Large intestine (tissue), 3 donors: ENCODE measurements around the gene NR5A2. TPM values are rescaled to one million over a fixed set of nuclear protein-coding genes. Genes with fewer than 3 reads are reported as not detected.
A peak's percentile ranks its signal among the peaks of the same experiment; 100 is the strongest.

Source experiments
- DNase-seq, 2 donors: peaks; one replicate each; pipeline versions ENCODE4 v3.0.0 to v3.0.0-alpha.2; 2013
- H3K27ac ChIP-seq: one replicate; pipeline ENCODE4 v1.5.1; 2013; ENCODE audit warnings: low read length
- H3K27me3 ChIP-seq: 2 replicates; pipeline ENCODE4 v1.6.1; 2013; ENCODE audit warnings: low read length; ENCODE audit not compliant: control insufficient read depth, insufficient read depth
- H3K36me3 ChIP-seq: 2 replicates; pipeline ENCODE4 v1.6.1; 2013; ENCODE audit warnings: low read length; ENCODE audit not compliant: control insufficient read depth, insufficient read depth
- H3K4me1 ChIP-seq: one replicate; pipeline ENCODE4 v1.6.1; 2013; ENCODE audit warnings: low read length; ENCODE audit not compliant: control insufficient read depth, insufficient read depth
- H3K4me3 ChIP-seq: one replicate; pipeline ENCODE4 v1.5.1; 2013; ENCODE audit warnings: low read length
- H3K9me3 ChIP-seq: one replicate; pipeline ENCODE4 v1.6.1; 2013; ENCODE audit warnings: mild to moderate bottlenecking, low read depth, low read length, moderate library complexity; ENCODE audit not compliant: control insufficient read depth
- WGBS: methylation state at CpG from one replicate; pipeline ENCODE4 v1.1.5; 2013; ENCODE audit warnings: low lambda C conversion rate; ENCODE audit not compliant: insufficient coverage; 5-methylcytosine and 5-hydroxymethylcytosine counted together
- polyA plus RNA-seq: library from polyadenylated mRNA; unstranded; fragments of 120-200 nt; gene quantifications from one replicate; pipeline ENCODE4 v1.2.1, GENCODE V29; 2013

NR5A2 gene
- polyA plus RNA-seq, 1 donor: 36.5 TPM

DNA sequence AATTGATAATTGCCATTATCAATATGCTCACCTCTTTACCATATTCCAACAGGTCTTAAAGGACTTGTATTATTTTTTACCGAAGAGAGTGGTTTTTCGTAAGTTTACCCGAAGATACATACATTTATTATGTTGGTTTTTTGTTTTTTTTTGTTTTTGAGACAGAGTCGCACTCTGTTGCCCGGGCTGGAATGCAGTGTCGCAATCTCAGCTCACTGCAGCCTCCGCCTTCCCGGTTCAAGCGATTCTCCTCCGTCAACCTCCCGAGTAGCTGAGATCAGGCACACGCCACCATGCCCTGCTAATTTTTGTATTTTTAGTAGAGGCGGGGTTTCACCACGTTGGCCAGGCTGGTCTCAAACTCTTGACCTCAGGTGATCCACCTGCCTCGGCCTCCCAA lies 30.8 kb downstream of the NR5A2 start:
- DNase-seq: no peak
- Histone ChIP-seq H3K4me1 (no peaks in the 10 kb centered on the region), H3K9me3 (no peaks in the 10 kb centered on the region), H3K27ac (no peak overlapping the region), H3K4me3 (no peak overlapping the region), H3K36me3 (peaks cover 17% of the 10 kb centered on the region), H3K27me3 (no peaks in the 10 kb centered on the region)
- 96% methylated on average over 3 of the region's 15 CpGs for WGBS

GRCh38 chr1:200062143-200062542 lies 34.6 kb downstream of the NR5A2 start:
- Histone ChIP-seq H3K27ac (no peak overlapping the region), H3K4me1 (no peaks in the 10 kb centered on the region), H3K4me3 (no peak overlapping the region), H3K36me3 (peaks cover 16% of the 10 kb centered on the region), H3K9me3 (no peaks in the 10 kb centered on the region), H3K27me3 (no peaks in the 10 kb centered on the region)
- WGBS: no CpG with 5 or more reads among the region's 2 CpGs
- no peak for DNase-seq

DNA sequence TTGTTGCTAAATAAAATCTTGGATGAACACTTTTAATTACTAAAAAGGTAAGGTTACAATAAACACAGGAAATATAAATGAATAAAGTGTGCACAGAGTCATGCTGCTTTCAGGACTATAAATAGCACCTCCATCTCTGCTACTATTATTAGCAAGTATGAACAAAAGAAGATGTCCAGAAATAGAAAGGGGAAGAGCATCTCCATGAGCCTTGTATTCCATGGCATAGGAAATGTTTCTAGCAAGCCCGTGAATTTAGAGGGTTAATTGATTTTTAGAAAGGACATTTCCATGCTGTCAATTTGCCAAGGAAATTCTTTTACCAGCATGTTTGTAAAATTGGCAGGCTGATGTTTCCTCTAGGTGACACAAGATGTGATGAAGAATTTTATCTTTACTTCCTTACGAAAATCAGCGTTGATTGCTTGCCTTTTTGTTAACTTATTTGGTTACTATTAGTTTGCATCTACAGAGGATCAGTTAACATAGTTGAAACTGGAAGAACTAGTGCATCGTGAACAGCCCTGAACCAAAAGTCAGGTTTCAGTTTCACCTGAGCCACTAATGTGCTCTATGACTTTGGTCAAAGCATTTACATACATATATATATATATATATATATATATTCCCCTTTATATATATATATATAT lies 45.3 kb downstream of the NR5A2 start:
- peak overlapping the region; percentile 4 for H3K27ac ChIP-seq
- H3K4me3 ChIP-seq: no peak overlapping the region
- no peaks in the 10 kb centered on the region for H3K27me3 ChIP-seq
- peaks cover 10% of the 10 kb centered on the region for H3K4me1 ChIP-seq
- peak in 1 of 2 donors; percentile 48 for DNase-seq
- H3K36me3 ChIP-seq: peaks cover 8% of the 10 kb centered on the region
- no peaks in the 10 kb centered on the region for H3K9me3 ChIP-seq
- 80% methylated on average over 2 of the region's 4 CpGs for WGBS

DNA sequence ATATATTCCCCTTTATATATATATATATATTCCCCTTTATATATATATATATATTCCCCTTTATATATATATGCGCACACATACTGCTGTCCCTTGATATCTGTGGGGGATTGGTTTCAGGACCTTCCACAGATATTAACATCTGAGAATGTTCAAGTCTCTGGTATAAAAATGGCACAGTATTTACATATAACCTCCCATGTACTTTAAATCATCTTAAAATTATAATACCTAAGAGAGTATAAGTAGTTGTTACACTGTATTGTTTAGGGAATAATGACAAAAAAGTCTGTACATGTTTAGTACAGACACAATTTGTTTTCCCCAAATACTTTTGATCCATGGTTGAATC lies 45.8 kb downstream of the NR5A2 start:
- no CpG with 5 or more reads among the region's 1 CpG for WGBS
- no peak overlapping the region for H3K4me3 ChIP-seq
- DNase-seq: no peak
- H3K4me1 ChIP-seq: peaks cover 9% of the 10 kb centered on the region
- no peaks in the 10 kb centered on the region for H3K9me3 ChIP-seq
- peaks cover 8% of the 10 kb centered on the region for H3K36me3 ChIP-seq
- H3K27ac ChIP-seq: no peak overlapping the region
- no peaks in the 10 kb centered on the region for H3K27me3 ChIP-seq

DNA sequence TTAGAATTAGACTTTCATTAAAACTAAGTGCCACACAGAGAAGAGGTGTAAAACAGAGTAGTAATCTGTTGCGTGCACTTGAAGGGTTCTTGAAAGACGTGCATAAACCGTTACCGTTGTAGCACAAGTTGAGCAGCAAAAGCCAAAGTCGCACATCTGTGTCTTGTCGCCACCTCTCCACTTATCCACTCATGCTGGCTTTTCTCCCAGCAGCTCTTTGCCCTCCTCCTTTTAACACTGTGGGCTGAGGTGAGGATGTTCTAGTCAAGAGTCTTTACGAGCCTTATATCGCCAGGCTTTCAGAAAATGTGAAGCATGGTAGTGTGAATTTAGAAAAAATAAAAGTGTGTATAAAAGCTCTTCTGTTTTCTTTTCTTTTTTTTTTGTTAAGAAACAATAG lies 48.0 kb downstream of the NR5A2 start:
- DNase-seq: no peak
- Histone ChIP-seq H3K4me3 (no peak overlapping the region), H3K4me1 (peaks cover 5% of the 10 kb centered on the region), H3K27ac (no peak overlapping the region), H3K9me3 (no peaks in the 10 kb centered on the region), H3K36me3 (peaks cover 4% of the 10 kb centered on the region), H3K27me3 (no peaks in the 10 kb centered on the region)
- WGBS: no CpG with 5 or more reads among the region's 8 CpGs

- WGBS: 87% methylated on average over 3 of the region's 9 CpGs
- no peaks in the 10 kb centered on the region for H3K27me3 ChIP-seq
- DNase-seq: peak in 1 of 2 donors; percentile 22
- peaks cover 6% of the 10 kb centered on the region for H3K36me3 ChIP-seq
- no peak overlapping the region for H3K27ac ChIP-seq
- peaks cover 5% of the 10 kb centered on the region for H3K4me1 ChIP-seq
- no peaks in the 10 kb centered on the region for H3K9me3 ChIP-seq
- H3K4me3 ChIP-seq: no peak overlapping the region
Measured at GRCh38 chr1:200075938-200076546, 48.5 kb downstream of the NR5A2 start.

GRCh38 chr1:200079232-200079940 lies 51.9 kb downstream of the NR5A2 start:
- Histone ChIP-seq H3K27me3 (no peaks in the 10 kb centered on the region), H3K9me3 (no peaks in the 10 kb centered on the region), H3K4me3 (no peak overlapping the region), H3K4me1 (no peaks in the 10 kb centered on the region), H3K36me3 (peaks cover 4% of the 10 kb centered on the region), H3K27ac (no peak overlapping the region)
- 83% methylated on average over 1 of the region's 8 CpGs for WGBS
- DNase-seq: no peak

DNA sequence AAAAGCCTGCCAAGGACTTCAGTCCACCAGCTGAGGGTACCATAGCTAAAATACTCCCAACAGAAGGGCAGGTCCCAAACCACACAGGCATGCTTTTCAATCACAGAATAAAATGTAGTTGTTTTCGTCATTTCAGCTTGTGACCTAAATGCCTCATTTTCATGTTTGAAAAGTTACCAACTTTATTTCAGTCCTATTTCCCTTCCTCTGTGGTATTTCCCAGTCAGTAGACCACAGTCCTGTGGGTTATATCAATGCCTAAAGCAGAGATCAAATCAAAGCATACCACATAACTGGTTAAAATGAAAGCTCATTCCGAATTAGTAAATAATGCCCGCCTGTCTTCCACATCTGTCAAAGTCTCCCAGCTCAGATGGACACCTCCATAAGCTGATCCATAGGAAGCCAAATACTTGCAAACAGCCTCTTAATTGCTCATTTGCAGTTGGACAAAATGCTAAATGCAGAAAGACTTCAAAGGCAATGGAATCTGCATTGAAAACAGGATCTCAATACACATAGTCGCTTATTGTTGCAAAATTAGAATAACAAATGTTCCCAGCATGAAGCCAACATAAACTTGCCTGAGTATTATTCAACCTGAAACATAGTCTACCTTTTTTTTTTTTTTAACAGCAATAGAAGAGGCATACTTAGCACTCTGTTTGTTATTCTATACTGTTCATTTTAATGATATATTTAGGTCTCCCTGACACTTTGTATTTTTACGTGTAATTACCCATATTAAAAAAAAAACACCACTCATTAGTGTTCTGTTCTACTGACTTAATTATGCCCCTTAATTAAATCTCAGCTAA lies 53.9 kb downstream of the NR5A2 start:
- WGBS: 61% methylated on average over 2 of the region's 5 CpGs
- peaks cover 4% of the 10 kb centered on the region for H3K36me3 ChIP-seq
- H3K9me3 ChIP-seq: no peaks in the 10 kb centered on the region
- peak overlapping the region; percentile 31 for H3K27ac ChIP-seq
- H3K4me3 ChIP-seq: no peak overlapping the region
- no peak for DNase-seq
- H3K27me3 ChIP-seq: no peaks in the 10 kb centered on the region
- H3K4me1 ChIP-seq: peaks cover 4% of the 10 kb centered on the region

DNA sequence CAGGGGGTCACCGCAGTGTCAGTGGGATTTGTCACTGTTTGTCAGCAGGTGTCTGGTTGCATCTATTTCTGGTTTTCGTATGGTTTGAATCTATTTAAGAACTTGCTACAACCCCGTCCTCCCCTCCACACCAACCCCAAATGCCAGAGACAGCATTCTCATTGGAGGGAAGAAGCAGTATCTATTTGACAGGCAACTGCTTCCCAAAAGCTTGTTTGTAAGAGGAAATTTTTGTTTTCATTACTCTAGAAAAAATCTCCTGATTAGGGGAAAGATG lies 54.4 kb downstream of the NR5A2 start:
- no peaks in the 10 kb centered on the region for H3K9me3 ChIP-seq
- DNase-seq: no peak
- peaks cover 4% of the 10 kb centered on the region for H3K36me3 ChIP-seq
- peaks cover 4% of the 10 kb centered on the region for H3K4me1 ChIP-seq
- no CpG with 5 or more reads among the region's 3 CpGs for WGBS
- no peak overlapping the region for H3K4me3 ChIP-seq
- H3K27ac ChIP-seq: no peak overlapping the region
- no peaks in the 10 kb centered on the region for H3K27me3 ChIP-seq

- Histone ChIP-seq H3K27me3 (no peaks in the 10 kb centered on the region), H3K9me3 (no peaks in the 10 kb centered on the region), H3K27ac (no peak overlapping the region), H3K4me3 (no peak overlapping the region), H3K4me1 (peaks cover 4% of the 10 kb centered on the region), H3K36me3 (peaks cover 4% of the 10 kb centered on the region)
- DNase-seq: no peak
- 100% methylated on average over 1 of the region's 2 CpGs for WGBS
Measured at GRCh38 chr1:200082329-200082728, 54.8 kb downstream of the NR5A2 start.
